WTC11 (cell line): ENCODE measurements around the gene FLT3LG. TPM values are rescaled to one million over a fixed set of nuclear protein-coding genes. Genes with fewer than 3 reads are reported as not detected.

Source experiments
- ATAC-seq: fragments of 200-7000 bp; cut with Tn5 transposase; 2 replicates; pipeline ENCODE4 v1.10.0; 2021; ENCODE audit warnings: mild to moderate bottlenecking, moderate library complexity
- CTCF ChIA-PET: fragments of 300-600 bp; sonication (Branson Sonifier 250); formaldehyde crosslinking; loops from one replicate; lab custom pipeline; 2021; ENCODE audit warnings: antibody characterized with exemption; lab: Charles Lee
- POLR2A ChIA-PET: fragments of 350-600 bp; sonication (Branson Sonifier 250); formaldehyde crosslinking; loops from one replicate; lab custom pipeline; 2021; ENCODE audit warnings: antibody characterized with exemption; lab: Charles Lee
- DNase-seq: peaks from one replicate; pipeline ENCODE4 v3.0.0; 2021; ENCODE audit warnings: low spot score
- H3K27ac Mint-ChIP-seq: 2 replicates; pipeline ENCODE4 v1.8.0; 2021; ENCODE audit warnings: mixed read lengths
- H3K27me3 Mint-ChIP-seq: 2 replicates; pipeline ENCODE4 v1.8.0; 2021; ENCODE audit warnings: low read depth, mild to moderate bottlenecking, moderate library complexity, mixed read lengths
- H3K36me3 Mint-ChIP-seq: 2 replicates; pipeline ENCODE4 v1.8.0; 2021; ENCODE audit warnings: mixed read lengths
- H3K4me1 Mint-ChIP-seq: 2 replicates; pipeline ENCODE4 v1.8.0; 2022; ENCODE audit warnings: mixed read lengths
- H3K4me3 Mint-ChIP-seq: 2 replicates; pipeline ENCODE4 v1.8.0; 2021; ENCODE audit warnings: mild to moderate bottlenecking, moderate library complexity, mixed read lengths
- H3K9me3 Mint-ChIP-seq: 2 replicates; pipeline ENCODE4 v1.8.0; 2021; ENCODE audit warnings: mixed read lengths
- ETV6 ChIP-seq: sonication (generic); formaldehyde crosslinking; IDR thresholded peaks from 2 replicates; pipeline ENCODE4 v1.8.1; 2022; ENCODE audit warnings: mild to moderate bottlenecking, missing genetic modification reagents
- GRHL2 ChIP-seq: fragments of 250-450 bp; sonication (Bioruptor Pico); IDR thresholded peaks from 2 replicates; pipeline ENCODE4 v1.8.0; 2022; ENCODE audit warnings: mild to moderate bottlenecking, moderate library complexity; ENCODE audit not compliant: insufficient replicate concordance, severe bottlenecking
- MXD4 ChIP-seq: fragments of 250-450 bp; sonication (Bioruptor Pico); IDR thresholded peaks from 2 replicates; pipeline ENCODE4 v1.8.0; 2021; ENCODE audit warnings: mild to moderate bottlenecking, moderate library complexity, borderline replicate concordance
- OVOL2 ChIP-seq: fragments of 250-450 bp; sonication (Bioruptor Pico); IDR thresholded peaks from 2 replicates; pipeline ENCODE4 v1.9.0; 2021; ENCODE audit warnings: mild to moderate bottlenecking, borderline replicate concordance
- SOX15 ChIP-seq: fragments of 250-450 bp; sonication (Bioruptor Pico); IDR thresholded peaks from 2 replicates; pipeline ENCODE4 v1.9.0; 2021; ENCODE audit warnings: mild to moderate bottlenecking
- SP1 ChIP-seq: sonication (generic); formaldehyde crosslinking; conservative IDR thresholded peaks from 2 replicates; pipeline ENCODE4 v1.8.1; 2022; ENCODE audit warnings: missing genetic modification reagents
- TP53 ChIP-seq: sonication (generic); formaldehyde crosslinking; IDR thresholded peaks from 2 replicates; pipeline ENCODE4 v1.8.1; 2023; ENCODE audit warnings: mild to moderate bottlenecking, missing genetic modification reagents
- total RNA-seq: library from RNA; stranded (reverse); gene quantifications from 3 replicates; pipeline ENCODE4 v1.2.3, GENCODE V29; 2021
- TF ChIP-seq, protein P1 (sequence below): sonication (generic); formaldehyde crosslinking; IDR thresholded peaks from 2 replicates; pipeline ENCODE4 v1.8.1; 2023; ENCODE audit warnings: mild to moderate bottlenecking, missing genetic modification reagents
- TF ChIP-seq, protein P2 (sequence below): fragments of 250-450 bp; sonication (Bioruptor Pico); IDR thresholded peaks from 2 replicates; pipeline ENCODE4 v1.9.0; 2021; ENCODE audit warnings: mild to moderate bottlenecking, borderline replicate concordance
- TF ChIP-seq, protein P3 (sequence below): sonication (generic); formaldehyde crosslinking; IDR thresholded peaks from 2 replicates; pipeline ENCODE4 v1.8.0; 2022; ENCODE audit warnings: mild to moderate bottlenecking, missing genetic modification reagents
- TF ChIP-seq, protein P4 (sequence below): sonication (generic); formaldehyde crosslinking; IDR thresholded peaks from 2 replicates; pipeline ENCODE4 v1.8.0; 2022; ENCODE audit warnings: missing genetic modification reagents

Gene FLT3LG
- total RNA-seq, 1 experiment from 2014 or later: 2.9 TPM

DNA sequence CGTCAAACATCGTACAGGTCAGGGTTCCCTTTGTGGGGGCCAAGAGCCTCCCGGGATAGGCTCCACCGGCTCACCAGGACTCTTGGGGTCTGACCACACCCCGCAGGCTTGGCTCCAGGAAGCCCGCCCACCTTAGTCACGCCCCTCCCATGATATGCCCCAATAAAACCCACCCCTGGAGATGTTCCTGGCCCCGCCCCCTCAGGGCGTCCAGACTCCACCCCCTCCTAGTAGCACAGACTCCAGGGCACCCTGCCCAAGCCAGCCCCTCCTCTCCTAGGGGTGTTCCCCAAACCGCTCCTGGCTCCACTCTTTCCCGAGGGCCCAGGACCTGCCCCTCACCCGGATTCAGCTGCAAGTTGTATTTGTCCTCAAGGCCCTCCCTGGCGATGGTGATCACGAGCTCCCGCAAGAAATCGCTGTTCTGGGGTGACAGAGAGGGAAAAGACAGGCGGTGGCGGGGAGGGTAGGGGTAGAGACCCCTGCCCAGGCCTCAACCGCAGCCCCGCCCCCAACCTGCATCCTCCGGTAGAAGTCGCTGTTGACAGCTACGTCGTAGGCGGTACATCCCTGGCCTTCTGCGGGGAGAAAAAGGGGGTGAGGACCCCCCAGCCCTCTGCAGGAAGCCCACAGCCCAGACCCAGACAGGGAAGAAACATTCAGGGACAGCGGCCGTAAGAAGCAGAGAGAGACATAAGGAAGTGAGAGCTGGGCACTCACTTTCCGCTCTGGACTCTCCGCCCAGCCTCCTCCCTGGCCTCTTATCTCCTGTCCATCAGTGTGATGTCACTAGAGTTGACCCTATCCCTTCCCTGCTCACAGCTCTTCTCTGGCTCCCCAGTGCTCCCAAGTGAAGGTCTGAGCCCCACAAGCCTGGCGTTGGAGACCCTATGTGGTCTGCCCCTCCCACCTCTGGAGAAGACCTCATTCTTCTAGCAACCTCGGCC, 26.3 kb upstream of the FLT3LG start:
- Mint-ChIP-seq H3K36me3 (peaks cover 32% of the 10 kb centered on the region), H3K4me3 (no peak overlapping the region), H3K9me3 (no peaks in the 10 kb centered on the region)

DNA sequence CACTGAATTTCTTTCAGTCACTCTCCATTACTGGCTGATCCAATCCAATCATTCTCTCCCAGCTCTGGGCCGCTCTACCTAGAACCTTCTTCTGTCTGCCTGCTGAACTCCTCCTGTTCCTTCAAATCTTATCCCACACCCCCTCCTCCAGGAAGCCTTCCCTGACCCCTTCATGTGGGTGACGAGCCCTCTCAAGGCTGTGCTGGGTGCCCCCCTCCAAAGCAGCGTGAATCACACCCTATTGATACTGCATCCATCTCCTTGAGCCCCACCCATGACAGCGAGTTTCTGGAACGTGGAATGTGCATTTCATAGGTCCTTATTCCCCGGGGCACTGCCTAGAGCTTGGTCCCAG, 25.6 kb upstream of the FLT3LG start:
- Mint-ChIP-seq H3K36me3 (peaks cover 32% of the 10 kb centered on the region), H3K4me3 (no peak overlapping the region), H3K9me3 (no peaks in the 10 kb centered on the region), H3K27me3 (no peaks in the 10 kb centered on the region), H3K27ac (peak overlapping the region; percentile 61; the same call in 1 of the 2 replicates), H3K4me1 (peaks cover 37% of the 10 kb centered on the region)
- ATAC-seq: no peak
- ChIA-PET POLR2A (interaction anchor here (0.9 kb wide), 1 partner anchor 129 kb away, joined by 3 read pairs; no protein-coding TSS in a partner anchor), CTCF (interaction anchor here (1.0 to 1.8 kb wide), 3 partner anchors 28 to 57 kb away, joined by 5 to 7 read pairs (median 6); no protein-coding TSS in a partner anchor)
- DNase-seq: no peak
- TF ChIP-seq OVOL2 (CRISPR knock-in tag): no peak
- TF ChIP-seq MXD4 (CRISPR knock-in tag): no peak
- TF ChIP-seq SOX15: no peak
- TF ChIP-seq SP1 (CRISPR knock-in tag): no peak
- no peak for TF ChIP-seq ETV6
- TF ChIP-seq, protein P1, sequence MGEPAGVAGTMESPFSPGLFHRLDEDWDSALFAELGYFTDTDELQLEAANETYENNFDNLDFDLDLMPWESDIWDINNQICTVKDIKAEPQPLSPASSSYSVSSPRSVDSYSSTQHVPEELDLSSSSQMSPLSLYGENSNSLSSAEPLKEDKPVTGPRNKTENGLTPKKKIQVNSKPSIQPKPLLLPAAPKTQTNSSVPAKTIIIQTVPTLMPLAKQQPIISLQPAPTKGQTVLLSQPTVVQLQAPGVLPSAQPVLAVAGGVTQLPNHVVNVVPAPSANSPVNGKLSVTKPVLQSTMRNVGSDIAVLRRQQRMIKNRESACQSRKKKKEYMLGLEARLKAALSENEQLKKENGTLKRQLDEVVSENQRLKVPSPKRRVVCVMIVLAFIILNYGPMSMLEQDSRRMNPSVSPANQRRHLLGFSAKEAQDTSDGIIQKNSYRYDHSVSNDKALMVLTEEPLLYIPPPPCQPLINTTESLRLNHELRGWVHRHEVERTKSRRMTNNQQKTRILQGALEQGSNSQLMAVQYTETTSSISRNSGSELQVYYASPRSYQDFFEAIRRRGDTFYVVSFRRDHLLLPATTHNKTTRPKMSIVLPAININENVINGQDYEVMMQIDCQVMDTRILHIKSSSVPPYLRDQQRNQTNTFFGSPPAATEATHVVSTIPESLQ (CRISPR knock-in tag): no peak
- TF ChIP-seq GRHL2 (CRISPR knock-in tag): no peak
- TF ChIP-seq, protein P2, sequence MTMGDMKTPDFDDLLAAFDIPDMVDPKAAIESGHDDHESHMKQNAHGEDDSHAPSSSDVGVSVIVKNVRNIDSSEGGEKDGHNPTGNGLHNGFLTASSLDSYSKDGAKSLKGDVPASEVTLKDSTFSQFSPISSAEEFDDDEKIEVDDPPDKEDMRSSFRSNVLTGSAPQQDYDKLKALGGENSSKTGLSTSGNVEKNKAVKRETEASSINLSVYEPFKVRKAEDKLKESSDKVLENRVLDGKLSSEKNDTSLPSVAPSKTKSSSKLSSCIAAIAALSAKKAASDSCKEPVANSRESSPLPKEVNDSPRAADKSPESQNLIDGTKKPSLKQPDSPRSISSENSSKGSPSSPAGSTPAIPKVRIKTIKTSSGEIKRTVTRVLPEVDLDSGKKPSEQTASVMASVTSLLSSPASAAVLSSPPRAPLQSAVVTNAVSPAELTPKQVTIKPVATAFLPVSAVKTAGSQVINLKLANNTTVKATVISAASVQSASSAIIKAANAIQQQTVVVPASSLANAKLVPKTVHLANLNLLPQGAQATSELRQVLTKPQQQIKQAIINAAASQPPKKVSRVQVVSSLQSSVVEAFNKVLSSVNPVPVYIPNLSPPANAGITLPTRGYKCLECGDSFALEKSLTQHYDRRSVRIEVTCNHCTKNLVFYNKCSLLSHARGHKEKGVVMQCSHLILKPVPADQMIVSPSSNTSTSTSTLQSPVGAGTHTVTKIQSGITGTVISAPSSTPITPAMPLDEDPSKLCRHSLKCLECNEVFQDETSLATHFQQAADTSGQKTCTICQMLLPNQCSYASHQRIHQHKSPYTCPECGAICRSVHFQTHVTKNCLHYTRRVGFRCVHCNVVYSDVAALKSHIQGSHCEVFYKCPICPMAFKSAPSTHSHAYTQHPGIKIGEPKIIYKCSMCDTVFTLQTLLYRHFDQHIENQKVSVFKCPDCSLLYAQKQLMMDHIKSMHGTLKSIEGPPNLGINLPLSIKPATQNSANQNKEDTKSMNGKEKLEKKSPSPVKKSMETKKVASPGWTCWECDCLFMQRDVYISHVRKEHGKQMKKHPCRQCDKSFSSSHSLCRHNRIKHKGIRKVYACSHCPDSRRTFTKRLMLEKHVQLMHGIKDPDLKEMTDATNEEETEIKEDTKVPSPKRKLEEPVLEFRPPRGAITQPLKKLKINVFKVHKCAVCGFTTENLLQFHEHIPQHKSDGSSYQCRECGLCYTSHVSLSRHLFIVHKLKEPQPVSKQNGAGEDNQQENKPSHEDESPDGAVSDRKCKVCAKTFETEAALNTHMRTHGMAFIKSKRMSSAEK (CRISPR knock-in tag): no peak
- TF ChIP-seq, protein P3, sequence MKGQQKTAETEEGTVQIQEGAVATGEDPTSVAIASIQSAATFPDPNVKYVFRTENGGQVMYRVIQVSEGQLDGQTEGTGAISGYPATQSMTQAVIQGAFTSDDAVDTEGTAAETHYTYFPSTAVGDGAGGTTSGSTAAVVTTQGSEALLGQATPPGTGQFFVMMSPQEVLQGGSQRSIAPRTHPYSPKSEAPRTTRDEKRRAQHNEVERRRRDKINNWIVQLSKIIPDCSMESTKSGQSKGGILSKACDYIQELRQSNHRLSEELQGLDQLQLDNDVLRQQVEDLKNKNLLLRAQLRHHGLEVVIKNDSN (CRISPR knock-in tag): no peak
- TF ChIP-seq TP53 (CRISPR knock-in tag): no peak

More for the DNA sequence above, 26.3 kb upstream of the FLT3LG start:
- H3K27ac Mint-ChIP-seq: peak overlapping the region; percentile 84
- TF ChIP-seq, protein P2 (CRISPR knock-in tag): no peak
- TF ChIP-seq, protein P4, sequence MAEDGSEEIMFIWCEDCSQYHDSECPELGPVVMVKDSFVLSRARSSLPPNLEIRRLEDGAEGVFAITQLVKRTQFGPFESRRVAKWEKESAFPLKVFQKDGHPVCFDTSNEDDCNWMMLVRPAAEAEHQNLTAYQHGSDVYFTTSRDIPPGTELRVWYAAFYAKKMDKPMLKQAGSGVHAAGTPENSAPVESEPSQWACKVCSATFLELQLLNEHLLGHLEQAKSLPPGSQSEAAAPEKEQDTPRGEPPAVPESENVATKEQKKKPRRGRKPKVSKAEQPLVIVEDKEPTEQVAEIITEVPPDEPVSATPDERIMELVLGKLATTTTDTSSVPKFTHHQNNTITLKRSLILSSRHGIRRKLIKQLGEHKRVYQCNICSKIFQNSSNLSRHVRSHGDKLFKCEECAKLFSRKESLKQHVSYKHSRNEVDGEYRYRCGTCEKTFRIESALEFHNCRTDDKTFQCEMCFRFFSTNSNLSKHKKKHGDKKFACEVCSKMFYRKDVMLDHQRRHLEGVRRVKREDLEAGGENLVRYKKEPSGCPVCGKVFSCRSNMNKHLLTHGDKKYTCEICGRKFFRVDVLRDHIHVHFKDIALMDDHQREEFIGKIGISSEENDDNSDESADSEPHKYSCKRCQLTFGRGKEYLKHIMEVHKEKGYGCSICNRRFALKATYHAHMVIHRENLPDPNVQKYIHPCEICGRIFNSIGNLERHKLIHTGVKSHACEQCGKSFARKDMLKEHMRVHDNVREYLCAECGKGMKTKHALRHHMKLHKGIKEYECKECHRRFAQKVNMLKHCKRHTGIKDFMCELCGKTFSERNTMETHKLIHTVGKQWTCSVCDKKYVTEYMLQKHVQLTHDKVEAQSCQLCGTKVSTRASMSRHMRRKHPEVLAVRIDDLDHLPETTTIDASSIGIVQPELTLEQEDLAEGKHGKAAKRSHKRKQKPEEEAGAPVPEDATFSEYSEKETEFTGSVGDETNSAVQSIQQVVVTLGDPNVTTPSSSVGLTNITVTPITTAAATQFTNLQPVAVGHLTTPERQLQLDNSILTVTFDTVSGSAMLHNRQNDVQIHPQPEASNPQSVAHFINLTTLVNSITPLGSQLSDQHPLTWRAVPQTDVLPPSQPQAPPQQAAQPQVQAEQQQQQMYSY (CRISPR knock-in tag): peak; percentile 84
- POLR2A ChIA-PET: interaction anchor here (0.9 kb wide), 1 partner anchor 130 kb away, joined by 3 read pairs; no protein-coding TSS in a partner anchor
- DNase-seq (peak; percentile 91), ATAC-seq (peak; percentile 35)
- CTCF ChIA-PET: interaction anchor here (0.6 to 1.8 kb wide), 6 partner anchors 28 to 120 kb away, joined by 3 to 7 read pairs (median 4); partner anchors contain the start of gene TEAD2
- no peaks in the 10 kb centered on the region for H3K27me3 Mint-ChIP-seq
- H3K4me1 Mint-ChIP-seq: peaks cover 37% of the 10 kb centered on the region
